A549 (cell line): ENCODE data around the gene FBXL13. TPM values are rescaled to one million over a fixed set of nuclear protein-coding genes. Genes with fewer than 3 reads are reported as not detected.

ENCODE experiments used
- ATAC-seq, 2 experiments: fragments of 200-7000 bp in 1 of 2; fragments of >200 bp in 1 of 2; cut with Nextera tagmentation in 1 of 2; cut with Tn5 transposase in 1 of 2; 3 replicates each; pipeline versions ENCODE4 v1.8.0 to v1.9.1; 2018 to 2020; ENCODE audit warnings: mild to moderate bottlenecking in 1 of 2, moderate library complexity in 1 of 2
- CTCF ChIA-PET: fragments of 300-600 bp; sonication (Branson Sonifier 250); formaldehyde crosslinking; extraction: SDS; loops from one replicate; lab custom pipeline; 2021; ENCODE audit warnings: antibody characterized with exemption, inconsistent platforms; lab: Yijun Ruan, JAX
- POLR2A ChIA-PET: fragments of 350-600 bp; formaldehyde crosslinking; extraction: SDS; loops from one replicate; lab custom pipeline; 2021; ENCODE audit warnings: antibody characterized with exemption, inconsistent platforms; lab: Yijun Ruan, JAX
- DNase-seq, 2 experiments: peaks; one replicate each; pipeline versions ENCODE4 v3.0.0 to v3.0.0-alpha.2; 2011 to 2016; ENCODE audit warnings: low read depth in 1 of 2, low spot score in 1 of 2
- FAIRE-seq: peaks from 2 replicates; lab custom pipeline; 2011; peaks lifted over from hg19 to GRCh38; lab: Jason Lieb, UNC
- H3K27ac ChIP-seq, 2 experiments: fragments of >200 bp; sonication (Bioruptor Twin); formaldehyde crosslinking; 3 replicates each; pipeline ENCODE4 v1.5.1; 2016 to 2017
- H3K4me1 ChIP-seq: fragments of >200 bp; sonication (Bioruptor Twin); formaldehyde crosslinking; 3 replicates; pipeline ENCODE4 v1.6.1; 2016
- H3K4me2 ChIP-seq: fragments of >200 bp; sonication (Bioruptor Twin); formaldehyde crosslinking; 3 replicates; pipeline ENCODE4 v1.6.1; 2016
- H3K4me3 ChIP-seq: fragments of >200 bp; sonication (Bioruptor Twin); formaldehyde crosslinking; 3 replicates; pipeline ENCODE4 v1.5.1; 2016
- H3K9me3 ChIP-seq: fragments of >200 bp; sonication (Bioruptor Twin); formaldehyde crosslinking; 3 replicates; pipeline ENCODE4 v1.6.1; 2016
- CBX8 ChIP-seq: fragments of 200-600 bp; sonication (generic); IDR thresholded peaks from 2 replicates; pipeline ENCODE4 v1.6.1; 2016
- CEBPB ChIP-seq, 2 experiments: fragments of >200 bp in 1 of 2; sonication (Bioruptor Twin) in 1 of 2; formaldehyde crosslinking in 1 of 2; IDR thresholded peaks; 2 replicates each; pipeline ENCODE4 v1.6.1; 2012 to 2016
- CHD2 ChIP-seq: fragments of 150-350 bp; IDR thresholded peaks from 2 replicates; pipeline ENCODE4 v1.6.1; 2014; ENCODE audit warnings: low read length; ENCODE audit not compliant: partially characterized antibody
- EP300 ChIP-seq, 2 experiments: fragments of >200 bp; sonication (Bioruptor Twin); formaldehyde crosslinking; IDR thresholded peaks; 2 replicates in 1 of 2; 3 replicates in 1 of 2; pipeline ENCODE4 v1.6.1; 2016 to 2017
- FOSL2 ChIP-seq, 2 experiments: fragments of 450-650 bp in 1 of 2; fragments of >200 bp in 1 of 2; sonication (Bioruptor Twin) in 1 of 2; formaldehyde crosslinking; IDR thresholded peaks; 2 replicates each; pipeline versions ENCODE4 v1.5.0 to v1.6.1; 2016 to 2020; ENCODE audit warnings: mild to moderate bottlenecking in 1 of 2, moderate library complexity in 1 of 2
- FOXS1 ChIP-seq: fragments of 250-450 bp; sonication (Bioruptor Pico); IDR thresholded peaks from 2 replicates; pipeline ENCODE4 v1.5.0; 2020; ENCODE audit warnings: mild to moderate bottlenecking, moderate library complexity
- KDM1A ChIP-seq: fragments of 200-600 bp; sonication (generic); IDR thresholded peaks from 2 replicates; pipeline ENCODE4 v1.6.1; 2016; ENCODE audit warnings: low read depth, mild to moderate bottlenecking
- NPAS2 ChIP-seq: fragments of 250-450 bp; sonication (Bioruptor Pico); IDR thresholded peaks from 2 replicates; pipeline ENCODE4 v1.8.0; 2022; ENCODE audit warnings: mild to moderate bottlenecking, moderate library complexity, borderline replicate concordance
- NR3C1 ChIP-seq: fragments of >200 bp; sonication (Bioruptor Twin); formaldehyde crosslinking; IDR thresholded peaks from 3 replicates; pipeline ENCODE4 v1.6.1; 2017
- POLR2A ChIP-seq: IDR thresholded peaks from 2 replicates; pipeline ENCODE4 v1.6.1; 2012; ENCODE audit warnings: mild to moderate bottlenecking, low read length
- POLR2AphosphoS2 ChIP-seq: conservative IDR thresholded peaks from 2 replicates; pipeline ENCODE4 v1.6.1; 2012; ENCODE audit warnings: low read length, improper control_type of control experiment, inconsistent platforms
- RARB ChIP-seq: fragments of 250-450 bp; sonication (Bioruptor Pico); IDR thresholded peaks from 2 replicates; pipeline ENCODE4 v1.8.0; 2021; ENCODE audit warnings: mild to moderate bottlenecking, moderate library complexity
- RFX5 ChIP-seq: fragments of 450-650 bp; IDR thresholded peaks from 2 replicates; pipeline ENCODE4 v1.7.1; 2014; ENCODE audit warnings: antibody characterized with exemption, mild to moderate bottlenecking, moderate library complexity
- SREBF2 ChIP-seq: fragments of 450-650 bp; IDR thresholded peaks from 2 replicates; pipeline ENCODE4 v1.6.1; 2014; ENCODE audit warnings: mild to moderate bottlenecking, moderate library complexity
- TFCP2L1 ChIP-seq: fragments of 250-450 bp; sonication (Bioruptor Pico); IDR thresholded peaks from 2 replicates; pipeline ENCODE4 v1.5.0; 2021; ENCODE audit warnings: mild to moderate bottlenecking
- ZFP36 ChIP-seq: fragments of 450-650 bp; IDR thresholded peaks from 2 replicates; pipeline ENCODE4 v1.6.1; 2014; ENCODE audit warnings: borderline replicate concordance; ENCODE audit not compliant: partially characterized antibody
- WGBS: methylation state at CpG from one replicate; pipeline ENCODE4 v1.1.6; 2017; ENCODE audit errors: missing lambda C conversion rate; 5-methylcytosine and 5-hydroxymethylcytosine counted together
- polyA plus RNA-seq, 4 experiments: library from polyadenylated mRNA; depleted of rRNA in 3 of 4; stranded (reverse); fragments of >200 nt; fragmentation: RNase III in 1 of 4; extraction: RNeasy Plus Mini Kit Qiagen cat#74134 plus additional on column Dnase treatment in 1 of 4; gene quantifications; 2 replicates in 3 of 4; 3 replicates in 1 of 4; pipeline ENCODE4 v1.2.3, GENCODE V29; 2011 to 2017
- TF ChIP-seq, protein P1 (sequence below): fragments of 450-650 bp; IDR thresholded peaks from 2 replicates; pipeline ENCODE4 v1.6.1; 2014; ENCODE audit warnings: antibody characterized with exemption
- TF ChIP-seq, protein P2 (sequence below): IDR thresholded peaks from 2 replicates; pipeline ENCODE4 v1.6.1; 2012
- TF ChIP-seq, protein P3 (sequence below): fragments of 250-450 bp; sonication (Bioruptor Pico); IDR thresholded peaks from 2 replicates; pipeline ENCODE4 v1.5.0; 2020; ENCODE audit warnings: low read depth, mild to moderate bottlenecking, moderate library complexity
- TF ChIP-seq, protein P4 (sequence below): fragments of 150-350 bp; IDR thresholded peaks from 2 replicates; pipeline ENCODE4 v1.6.1; 2014; ENCODE audit warnings: low read depth, mild to moderate bottlenecking, low read length
- TF ChIP-seq, protein P5 (sequence below): fragments of 250-450 bp; sonication (Bioruptor Pico); IDR thresholded peaks from 2 replicates; pipeline ENCODE4 v1.5.0; 2021; ENCODE audit warnings: mild to moderate bottlenecking, moderate library complexity, borderline replicate concordance
- TF ChIP-seq, protein P6 (sequence below): fragments of >200 bp; sonication (Bioruptor Twin); formaldehyde crosslinking; IDR thresholded peaks from 3 replicates; pipeline ENCODE4 v1.6.1; 2016

FBXL13 gene
- polyA plus RNA-seq, 2 of the 4 experiments (the other 2 are of a cell fraction) = 0.45 to 0.70 TPM

DNA sequence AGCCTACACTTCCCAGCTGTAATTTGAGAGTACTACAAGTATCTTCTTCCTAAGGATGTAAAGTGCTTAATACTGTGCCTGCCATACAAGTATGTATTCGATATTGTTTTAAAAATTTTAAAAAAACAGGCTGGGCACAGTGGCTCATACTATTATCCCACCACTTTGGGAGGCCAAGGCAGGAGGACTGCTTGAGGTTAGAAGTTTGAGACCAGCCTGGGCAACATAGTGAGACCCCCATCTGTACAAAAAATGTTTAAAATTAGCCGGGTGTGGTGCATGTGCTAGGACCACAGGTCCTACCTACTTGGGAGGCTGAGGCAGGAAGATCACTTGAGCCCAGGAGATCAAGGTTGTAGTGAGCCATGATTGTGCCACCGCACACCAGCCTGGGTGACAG lies 8.6 kb upstream of the FBXL13 start (continued):
- TF ChIP-seq, protein P1, sequence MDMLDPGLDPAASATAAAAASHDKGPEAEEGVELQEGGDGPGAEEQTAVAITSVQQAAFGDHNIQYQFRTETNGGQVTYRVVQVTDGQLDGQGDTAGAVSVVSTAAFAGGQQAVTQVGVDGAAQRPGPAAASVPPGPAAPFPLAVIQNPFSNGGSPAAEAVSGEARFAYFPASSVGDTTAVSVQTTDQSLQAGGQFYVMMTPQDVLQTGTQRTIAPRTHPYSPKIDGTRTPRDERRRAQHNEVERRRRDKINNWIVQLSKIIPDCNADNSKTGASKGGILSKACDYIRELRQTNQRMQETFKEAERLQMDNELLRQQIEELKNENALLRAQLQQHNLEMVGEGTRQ = no peak
- TF ChIP-seq POLR2A = no peak
- no peak for TF ChIP-seq CHD2
- no peak for TF ChIP-seq KDM1A
- TF ChIP-seq, protein P2, sequence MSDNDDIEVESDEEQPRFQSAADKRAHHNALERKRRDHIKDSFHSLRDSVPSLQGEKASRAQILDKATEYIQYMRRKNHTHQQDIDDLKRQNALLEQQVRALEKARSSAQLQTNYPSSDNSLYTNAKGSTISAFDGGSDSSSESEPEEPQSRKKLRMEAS = no peak

DNA sequence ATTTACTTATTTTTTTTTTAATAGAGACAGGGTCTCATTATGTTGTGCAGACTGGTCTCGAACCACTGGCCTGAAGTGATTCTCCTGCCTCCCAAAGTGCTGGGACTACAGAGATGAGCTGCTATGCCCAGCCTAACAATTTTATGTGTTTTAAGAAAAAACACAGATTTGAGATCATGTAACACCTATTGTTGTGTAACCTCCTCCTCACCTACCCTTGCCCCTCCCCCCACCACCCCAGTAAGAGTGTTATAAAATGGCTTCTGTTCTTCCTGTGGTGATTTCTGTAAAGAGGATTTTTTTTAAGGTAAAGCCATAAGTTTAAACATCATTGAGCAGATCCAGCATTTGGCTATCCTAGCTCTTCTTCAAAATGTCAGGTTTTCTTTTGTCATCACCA lies 7.9 kb upstream of the FBXL13 start:
- WGBS = 98% methylated on average over 1 of the region's 1 CpG
- no peak for ATAC-seq
- DNase-seq = no peak
- Histone ChIP-seq H3K9me3 (no peaks in the 10 kb centered on the region), H3K4me2 (no peak overlapping the region), H3K4me1 (no peaks in the 10 kb centered on the region), H3K4me3 (no peak overlapping the region), H3K27ac (no peak overlapping the region)
- CTCF ChIA-PET = interaction anchor here (3.0 kb wide), 1 partner anchor 20 kb away, joined by 19 read pairs; no protein-coding TSS in a partner anchor
- no peak for FAIRE-seq
- TF ChIP-seq POLR2AphosphoS2 (no peak), NR3C1 (no peak), NPAS2 (CRISPR knock-in tag) (no peak), FOXS1 (CRISPR knock-in tag) (no peak), SREBF2 (no peak), TFCP2L1 (CRISPR knock-in tag) (no peak), EP300 (IDR thresholded peaks at IDR 0.05) (no peak)
- TF ChIP-seq, protein P3, sequence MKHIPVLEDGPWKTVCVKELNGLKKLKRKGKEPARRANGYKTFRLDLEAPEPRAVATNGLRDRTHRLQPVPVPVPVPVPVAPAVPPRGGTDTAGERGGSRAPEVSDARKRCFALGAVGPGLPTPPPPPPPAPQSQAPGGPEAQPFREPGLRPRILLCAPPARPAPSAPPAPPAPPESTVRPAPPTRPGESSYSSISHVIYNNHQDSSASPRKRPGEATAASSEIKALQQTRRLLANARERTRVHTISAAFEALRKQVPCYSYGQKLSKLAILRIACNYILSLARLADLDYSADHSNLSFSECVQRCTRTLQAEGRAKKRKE (CRISPR knock-in tag) = no peak
- TF ChIP-seq, protein P4, sequence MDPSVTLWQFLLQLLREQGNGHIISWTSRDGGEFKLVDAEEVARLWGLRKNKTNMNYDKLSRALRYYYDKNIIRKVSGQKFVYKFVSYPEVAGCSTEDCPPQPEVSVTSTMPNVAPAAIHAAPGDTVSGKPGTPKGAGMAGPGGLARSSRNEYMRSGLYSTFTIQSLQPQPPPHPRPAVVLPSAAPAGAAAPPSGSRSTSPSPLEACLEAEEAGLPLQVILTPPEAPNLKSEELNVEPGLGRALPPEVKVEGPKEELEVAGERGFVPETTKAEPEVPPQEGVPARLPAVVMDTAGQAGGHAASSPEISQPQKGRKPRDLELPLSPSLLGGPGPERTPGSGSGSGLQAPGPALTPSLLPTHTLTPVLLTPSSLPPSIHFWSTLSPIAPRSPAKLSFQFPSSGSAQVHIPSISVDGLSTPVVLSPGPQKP = no peak
- TF ChIP-seq, protein P5, sequence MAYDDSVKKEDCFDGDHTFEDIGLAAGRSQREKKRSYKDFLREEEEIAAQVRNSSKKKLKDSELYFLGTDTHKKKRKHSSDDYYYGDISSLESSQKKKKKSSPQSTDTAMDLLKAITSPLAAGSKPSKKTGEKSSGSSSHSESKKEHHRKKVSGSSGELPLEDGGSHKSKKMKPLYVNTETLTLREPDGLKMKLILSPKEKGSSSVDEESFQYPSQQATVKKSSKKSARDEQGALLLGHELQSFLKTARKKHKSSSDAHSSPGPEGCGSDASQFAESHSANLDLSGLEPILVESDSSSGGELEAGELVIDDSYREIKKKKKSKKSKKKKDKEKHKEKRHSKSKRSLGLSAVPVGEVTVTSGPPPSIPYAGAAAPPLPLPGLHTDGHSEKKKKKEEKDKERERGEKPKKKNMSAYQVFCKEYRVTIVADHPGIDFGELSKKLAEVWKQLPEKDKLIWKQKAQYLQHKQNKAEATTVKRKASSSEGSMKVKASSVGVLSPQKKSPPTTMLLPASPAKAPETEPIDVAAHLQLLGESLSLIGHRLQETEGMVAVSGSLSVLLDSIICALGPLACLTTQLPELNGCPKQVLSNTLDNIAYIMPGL (CRISPR knock-in tag) = no peak
- TF ChIP-seq, protein P2 = no peak
- POLR2A ChIA-PET = interaction anchor here (1.4 kb wide), 1 partner anchor 8 kb away, joined by 4 read pairs; the partner anchor contains the start of genes ARMC10 and FBXL13

DNA sequence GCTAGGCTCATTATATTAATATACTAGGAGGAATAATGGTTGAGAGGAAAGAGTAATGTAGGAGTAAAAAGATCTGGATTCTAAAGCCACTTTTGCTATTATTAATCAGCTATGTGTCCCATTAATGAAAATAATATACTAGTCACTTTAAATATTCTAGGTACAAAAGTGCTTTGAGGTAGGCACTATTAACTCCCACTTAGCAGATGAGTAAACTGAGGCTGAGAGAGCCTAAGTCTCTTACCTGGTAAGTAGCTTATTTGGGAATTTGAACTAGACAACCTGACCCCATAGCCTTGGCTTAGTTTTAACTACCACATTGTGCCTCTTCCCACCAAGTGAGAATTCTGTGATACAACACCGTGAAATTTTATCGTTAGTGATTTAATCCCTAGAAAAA lies 6.3 kb upstream of the FBXL13 start:
- TF ChIP-seq CEBPB (IDR thresholded peaks at IDR 0.05) (no peak), ZFP36 (no peak), NPAS2 (CRISPR knock-in tag) (no peak), RFX5 (no peak), CBX8 (no peak), POLR2A (no peak), FOSL2 (IDR thresholded peaks at IDR 0.05) (no peak), FOSL2 (CRISPR knock-in tag; IDR thresholded peaks at IDR 0.05) (no peak), RARB (CRISPR knock-in tag) (no peak)
- TF ChIP-seq, protein P6, sequence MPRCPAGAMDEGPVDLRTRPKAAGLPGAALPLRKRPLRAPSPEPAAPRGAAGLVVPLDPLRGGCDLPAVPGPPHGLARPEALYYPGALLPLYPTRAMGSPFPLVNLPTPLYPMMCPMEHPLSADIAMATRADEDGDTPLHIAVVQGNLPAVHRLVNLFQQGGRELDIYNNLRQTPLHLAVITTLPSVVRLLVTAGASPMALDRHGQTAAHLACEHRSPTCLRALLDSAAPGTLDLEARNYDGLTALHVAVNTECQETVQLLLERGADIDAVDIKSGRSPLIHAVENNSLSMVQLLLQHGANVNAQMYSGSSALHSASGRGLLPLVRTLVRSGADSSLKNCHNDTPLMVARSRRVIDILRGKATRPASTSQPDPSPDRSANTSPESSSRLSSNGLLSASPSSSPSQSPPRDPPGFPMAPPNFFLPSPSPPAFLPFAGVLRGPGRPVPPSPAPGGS = no peak
- DNase-seq = no peak
- Histone ChIP-seq H3K9me3 (no peaks in the 10 kb centered on the region), H3K4me2 (no peak overlapping the region), H3K4me3 (no peak overlapping the region), H3K4me1 (peaks cover 10% of the 10 kb centered on the region; the same call in 1 of the 3 replicates), H3K27ac (no peak overlapping the region)
- ChIA-PET POLR2A (no interaction called here), CTCF (interaction anchor here (2.0 to 3.0 kb wide), 2 partner anchors 10 to 19 kb away, joined by 7 to 19 read pairs; no protein-coding TSS in a partner anchor)
- WGBS = 98% methylated on average over 2 of the region's 2 CpGs
- FAIRE-seq = no peak
- no peak for ATAC-seq
